ENCODE measurements around the gene SCLY.

DNA sequence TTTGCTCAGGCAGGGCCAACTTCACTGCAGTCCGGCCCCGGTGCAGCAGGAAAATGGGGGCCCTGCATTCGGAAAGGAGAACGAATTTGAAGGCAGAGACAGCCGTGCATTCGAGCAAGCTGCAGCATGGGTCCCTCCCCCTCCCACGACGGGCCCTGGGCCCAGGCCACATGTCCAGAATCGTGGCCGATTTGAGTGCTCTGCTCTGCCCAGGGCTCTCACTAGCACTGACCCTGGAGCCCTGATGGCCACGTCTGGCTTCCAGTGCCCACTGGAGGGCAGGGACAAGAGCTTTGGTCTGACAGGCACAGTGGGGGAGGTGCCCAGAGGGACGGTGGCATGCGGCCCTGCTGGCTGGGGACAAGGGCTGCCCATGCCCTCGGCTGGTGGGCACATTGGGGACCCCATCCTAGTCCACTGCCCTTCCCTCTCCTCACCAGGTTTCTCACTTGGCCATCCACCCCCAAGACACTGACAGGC is 63.2 kb downstream of the SCLY start:
- no peak for TF ChIP-seq POLR2A (IDR thresholded peaks at IDR 0.05)
- TF ChIP-seq, protein P1, sequence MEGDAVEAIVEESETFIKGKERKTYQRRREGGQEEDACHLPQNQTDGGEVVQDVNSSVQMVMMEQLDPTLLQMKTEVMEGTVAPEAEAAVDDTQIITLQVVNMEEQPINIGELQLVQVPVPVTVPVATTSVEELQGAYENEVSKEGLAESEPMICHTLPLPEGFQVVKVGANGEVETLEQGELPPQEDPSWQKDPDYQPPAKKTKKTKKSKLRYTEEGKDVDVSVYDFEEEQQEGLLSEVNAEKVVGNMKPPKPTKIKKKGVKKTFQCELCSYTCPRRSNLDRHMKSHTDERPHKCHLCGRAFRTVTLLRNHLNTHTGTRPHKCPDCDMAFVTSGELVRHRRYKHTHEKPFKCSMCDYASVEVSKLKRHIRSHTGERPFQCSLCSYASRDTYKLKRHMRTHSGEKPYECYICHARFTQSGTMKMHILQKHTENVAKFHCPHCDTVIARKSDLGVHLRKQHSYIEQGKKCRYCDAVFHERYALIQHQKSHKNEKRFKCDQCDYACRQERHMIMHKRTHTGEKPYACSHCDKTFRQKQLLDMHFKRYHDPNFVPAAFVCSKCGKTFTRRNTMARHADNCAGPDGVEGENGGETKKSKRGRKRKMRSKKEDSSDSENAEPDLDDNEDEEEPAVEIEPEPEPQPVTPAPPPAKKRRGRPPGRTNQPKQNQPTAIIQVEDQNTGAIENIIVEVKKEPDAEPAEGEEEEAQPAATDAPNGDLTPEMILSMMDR (IDR thresholded peaks at IDR 0.05): no peak
